SK-N-SH (cell line): ENCODE results near the gene WDFY2.

Source experiments
- CHD2 ChIP-seq: fragments of 150-350 bp; IDR thresholded peaks from 2 replicates; pipeline ENCODE4 v1.6.1; 2018; ENCODE audit warnings: low read length; ENCODE audit not compliant: partially characterized antibody
- CTCF ChIP-seq: fragments of 200-600 bp; sonication (generic); IDR thresholded peaks from 2 replicates; pipeline ENCODE4 v1.6.1; 2017; ENCODE audit warnings: antibody characterized with exemption, mild to moderate bottlenecking, moderate library complexity
- EP300 ChIP-seq, 2 experiments: IDR thresholded peaks; 2 replicates each; pipeline versions ENCODE4 v1.4.0 to v1.6.1; 2012; ENCODE audit warnings: borderline replicate concordance in 1 of 2, low read depth in 1 of 2, low read length in 1 of 2
- EZH2phosphoT487 ChIP-seq: fragments of 200-600 bp; sonication (generic); IDR thresholded peaks from 2 replicates; pipeline ENCODE4 v1.6.1; 2017; ENCODE audit warnings: low read depth, mixed run types, mild to moderate bottlenecking, antibody characterized with exemption, moderate library complexity, borderline replicate concordance
- IRF3 ChIP-seq: fragments of 150-350 bp; IDR thresholded peaks from 2 replicates; pipeline ENCODE4 v1.6.1; 2016; ENCODE audit warnings: mild to moderate bottlenecking, low read depth, low read length
- MAX ChIP-seq: IDR thresholded peaks from 2 replicates; pipeline ENCODE4 v1.4.0; 2012; ENCODE audit warnings: low read depth
- MEF2A ChIP-seq: IDR thresholded peaks from 2 replicates; pipeline ENCODE4 v1.4.0; 2012; ENCODE audit warnings: low read depth, borderline replicate concordance
- NRF1 ChIP-seq: IDR thresholded peaks from 2 replicates; pipeline ENCODE4 v1.6.1; 2012; ENCODE audit warnings: low read depth, mild to moderate bottlenecking, low read length
- POLR2AphosphoS5 ChIP-seq: IDR thresholded peaks from 2 replicates; pipeline ENCODE4 v1.6.1; 2012; ENCODE audit warnings: low read depth, low read length
- RAD21 ChIP-seq: IDR thresholded peaks from 2 replicates; pipeline ENCODE4 v1.6.1; 2012; ENCODE audit warnings: mild to moderate bottlenecking, low read length
- RCOR1 ChIP-seq: fragments of 150-350 bp; IDR thresholded peaks from 2 replicates; pipeline ENCODE4 v1.6.1; 2017; ENCODE audit warnings: antibody characterized with exemption, low read length
- SMC3 ChIP-seq: IDR thresholded peaks from 2 replicates; pipeline ENCODE4 v1.6.1; 2012; ENCODE audit warnings: low read depth, low read length, improper control_type of control experiment
- TEAD4 ChIP-seq: IDR thresholded peaks from 2 replicates; pipeline ENCODE4 v1.4.0; 2012; ENCODE audit warnings: mild to moderate bottlenecking, borderline replicate concordance; ENCODE audit not compliant: insufficient read depth

GRCh38 chr13:51632591-51633362, 48.5 kb downstream of the WDFY2 start:
- TF ChIP-seq RCOR1 (no peak), CHD2 (no peak), NRF1 (no peak), MAX (no peak), IRF3 (no peak), CTCF (no peak), MEF2A (no peak), RAD21 (no peak), POLR2AphosphoS5 (no peak), SMC3 (no peak), TEAD4 (no peak), EP300 (IDR thresholded peaks at IDR 0.05; ENCODE audit: borderline replicate concordance in 1 of 2, low read depth in 1 of 2, low read length in 1 of 2) (no peak), EZH2phosphoT487 (no peak)
